HEK293 (cell line): Measurements from ENCODE around the gene PTPRN2.

Experiments used
- CTCF ChIA-PET: fragments of 350-600 bp; formaldehyde crosslinking; extraction: SDS; loops from one replicate; lab custom pipeline; 2021; ENCODE audit warnings: antibody characterized with exemption; lab: Yijun Ruan, JAX
- POLR2A ChIA-PET: fragments of 300-600 bp; formaldehyde crosslinking; extraction: SDS; loops from one replicate; lab custom pipeline; 2020; ENCODE audit warnings: antibody characterized with exemption, inconsistent platforms; lab: Yijun Ruan, JAX
- H3K27ac ChIP-seq: fragments of 200-500 bp; sonication (Bioruptor generic); 2 replicates; pipeline ENCODE4 v1.5.1; 2014; ENCODE audit warnings: low read depth, low read length, control low read depth, inconsistent platforms; ENCODE audit errors: extremely low read depth
- H3K36me3 ChIP-seq, 2 experiments: fragments of 200-500 bp in 1 of 2; sonication (Bioruptor generic) in 1 of 2; 1 replicate in 1 of 2; 2 replicates in 1 of 2; pipeline ENCODE4 v1.5.1; 2014 to 2017; ENCODE audit warnings: inconsistent platforms in 2 of 2, low read length in 2 of 2; ENCODE audit not compliant: control insufficient read depth in 2 of 2, insufficient read depth in 1 of 2
- H3K4me1 ChIP-seq: fragments of 200-500 bp; sonication (Bioruptor generic); 2 replicates; pipeline ENCODE4 v1.5.1; 2014; ENCODE audit warnings: mild to moderate bottlenecking, low read length, inconsistent platforms; ENCODE audit not compliant: control insufficient read depth, insufficient read depth
- H3K4me3 ChIP-seq: 2 replicates; pipeline ENCODE4 v1.5.1; 2011; ENCODE audit warnings: low read depth, mild to moderate bottlenecking, control low read depth, low read length, moderate library complexity
- H3K9me3 ChIP-seq: fragments of 200-500 bp; sonication (Bioruptor generic); 2 replicates; pipeline ENCODE4 v1.5.1; 2014; ENCODE audit warnings: low read depth, low read length, inconsistent platforms; ENCODE audit not compliant: control insufficient read depth, insufficient read depth
- CTCF ChIP-seq: fragments of 450-650 bp; formaldehyde crosslinking; IDR thresholded peaks from 2 replicates; pipeline ENCODE4 v1.5.1; 2016; ENCODE audit warnings: missing biosample characterization, missing genetic modification characterization
- KLF10 ChIP-seq: fragments of 450-650 bp; IDR thresholded peaks from 2 replicates; pipeline ENCODE4 v1.5.1; 2018; ENCODE audit warnings: missing biosample characterization, mild to moderate bottlenecking, missing genetic modification characterization
- KLF16 ChIP-seq: fragments of 450-650 bp; formaldehyde crosslinking; IDR thresholded peaks from 2 replicates; pipeline ENCODE4 v1.5.1; 2017; ENCODE audit warnings: missing biosample characterization, missing genetic modification characterization
- MZF1 ChIP-seq: fragments of 450-650 bp; formaldehyde crosslinking; IDR thresholded peaks from 2 replicates; pipeline ENCODE4 v1.5.1; 2017; ENCODE audit warnings: missing biosample characterization, missing genetic modification characterization, borderline replicate concordance
- SALL2 ChIP-seq: fragments of 450-650 bp; formaldehyde crosslinking; IDR thresholded peaks from 2 replicates; pipeline ENCODE4 v1.5.0; 2017; ENCODE audit warnings: missing biosample characterization, mild to moderate bottlenecking, missing genetic modification characterization, borderline replicate concordance
- SP7 ChIP-seq: fragments of 450-650 bp; formaldehyde crosslinking; IDR thresholded peaks from 2 replicates; pipeline ENCODE4 v1.5.1; 2016; ENCODE audit warnings: missing biosample characterization, missing genetic modification characterization
- ZNF10 ChIP-seq: fragments of 450-650 bp; formaldehyde crosslinking; IDR thresholded peaks from 2 replicates; pipeline ENCODE4 v1.5.1; 2017; ENCODE audit warnings: missing biosample characterization, missing genetic modification characterization
- ZNF132 ChIP-seq: fragments of 450-650 bp; formaldehyde crosslinking; IDR thresholded peaks from 2 replicates; pipeline ENCODE4 v1.5.1; 2017; ENCODE audit warnings: missing biosample characterization, missing genetic modification characterization, borderline replicate concordance
- ZNF473 ChIP-seq: fragments of 450-650 bp; formaldehyde crosslinking; IDR thresholded peaks from 2 replicates; pipeline ENCODE4 v1.5.1; 2017; ENCODE audit warnings: missing biosample characterization, missing genetic modification characterization
- ZNF521 ChIP-seq: fragments of 450-650 bp; formaldehyde crosslinking; IDR thresholded peaks from 2 replicates; pipeline ENCODE4 v1.5.1; 2017; ENCODE audit warnings: missing biosample characterization, mild to moderate bottlenecking, missing genetic modification characterization
- ZNF548 ChIP-seq: fragments of 450-650 bp; formaldehyde crosslinking; IDR thresholded peaks from 2 replicates; pipeline ENCODE4 v1.5.1; 2016; ENCODE audit warnings: missing biosample characterization, missing genetic modification characterization
- ZNF555 ChIP-seq: fragments of 450-650 bp; formaldehyde crosslinking; conservative IDR thresholded peaks from 2 replicates; pipeline ENCODE4 v1.5.1; 2017; ENCODE audit warnings: missing biosample characterization, mild to moderate bottlenecking, missing genetic modification characterization, inconsistent platforms
- ZNF561 ChIP-seq: fragments of 450-650 bp; IDR thresholded peaks from 2 replicates; pipeline ENCODE4 v1.5.1; 2018; ENCODE audit warnings: missing biosample characterization, missing genetic modification characterization, borderline replicate concordance
- ZNF571 ChIP-seq: fragments of 450-650 bp; formaldehyde crosslinking; IDR thresholded peaks from 2 replicates; pipeline ENCODE4 v1.5.0; 2017; ENCODE audit warnings: missing biosample characterization, missing genetic modification characterization
- ZNF585B ChIP-seq: fragments of 450-650 bp; formaldehyde crosslinking; IDR thresholded peaks from 2 replicates; pipeline ENCODE4 v1.5.1; 2016; ENCODE audit warnings: missing biosample characterization, missing genetic modification characterization
- ZNF629 ChIP-seq: fragments of 450-650 bp; formaldehyde crosslinking; IDR thresholded peaks from 2 replicates; pipeline ENCODE4 v1.5.1; 2017; ENCODE audit warnings: missing biosample characterization, missing genetic modification characterization
- ZNF639 ChIP-seq: fragments of 450-650 bp; formaldehyde crosslinking; IDR thresholded peaks from 2 replicates; pipeline ENCODE4 v1.5.1; 2016; ENCODE audit warnings: missing biosample characterization, missing genetic modification characterization
- ZNF768 ChIP-seq: fragments of 450-650 bp; formaldehyde crosslinking; IDR thresholded peaks from 2 replicates; pipeline ENCODE4 v1.5.1; 2018; ENCODE audit warnings: missing biosample characterization, mild to moderate bottlenecking, missing genetic modification characterization
- TF ChIP-seq, protein P1 (sequence below): fragments of 450-650 bp; formaldehyde crosslinking; IDR thresholded peaks from 2 replicates; pipeline ENCODE4 v1.5.1; 2016; ENCODE audit warnings: missing biosample characterization, missing genetic modification characterization
- TF ChIP-seq, protein P2 (sequence below): fragments of 450-650 bp; formaldehyde crosslinking; IDR thresholded peaks from 2 replicates; pipeline ENCODE4 v1.5.1; 2017; ENCODE audit warnings: missing biosample characterization, missing genetic modification characterization
- TF ChIP-seq, protein P3 (sequence below): fragments of 450-650 bp; formaldehyde crosslinking; IDR thresholded peaks from 2 replicates; pipeline ENCODE4 v1.5.1; 2016; ENCODE audit warnings: missing biosample characterization, missing genetic modification characterization
- TF ChIP-seq, protein P4 (sequence below): fragments of 450-650 bp; formaldehyde crosslinking; IDR thresholded peaks from 2 replicates; pipeline ENCODE4 v1.5.1; 2016; ENCODE audit warnings: missing biosample characterization, missing genetic modification characterization

PTPRN2 gene

GRCh38 chr7:157643525-157643970 is 944.1 kb downstream of the PTPRN2 start (continued):
- TF ChIP-seq, protein P1, sequence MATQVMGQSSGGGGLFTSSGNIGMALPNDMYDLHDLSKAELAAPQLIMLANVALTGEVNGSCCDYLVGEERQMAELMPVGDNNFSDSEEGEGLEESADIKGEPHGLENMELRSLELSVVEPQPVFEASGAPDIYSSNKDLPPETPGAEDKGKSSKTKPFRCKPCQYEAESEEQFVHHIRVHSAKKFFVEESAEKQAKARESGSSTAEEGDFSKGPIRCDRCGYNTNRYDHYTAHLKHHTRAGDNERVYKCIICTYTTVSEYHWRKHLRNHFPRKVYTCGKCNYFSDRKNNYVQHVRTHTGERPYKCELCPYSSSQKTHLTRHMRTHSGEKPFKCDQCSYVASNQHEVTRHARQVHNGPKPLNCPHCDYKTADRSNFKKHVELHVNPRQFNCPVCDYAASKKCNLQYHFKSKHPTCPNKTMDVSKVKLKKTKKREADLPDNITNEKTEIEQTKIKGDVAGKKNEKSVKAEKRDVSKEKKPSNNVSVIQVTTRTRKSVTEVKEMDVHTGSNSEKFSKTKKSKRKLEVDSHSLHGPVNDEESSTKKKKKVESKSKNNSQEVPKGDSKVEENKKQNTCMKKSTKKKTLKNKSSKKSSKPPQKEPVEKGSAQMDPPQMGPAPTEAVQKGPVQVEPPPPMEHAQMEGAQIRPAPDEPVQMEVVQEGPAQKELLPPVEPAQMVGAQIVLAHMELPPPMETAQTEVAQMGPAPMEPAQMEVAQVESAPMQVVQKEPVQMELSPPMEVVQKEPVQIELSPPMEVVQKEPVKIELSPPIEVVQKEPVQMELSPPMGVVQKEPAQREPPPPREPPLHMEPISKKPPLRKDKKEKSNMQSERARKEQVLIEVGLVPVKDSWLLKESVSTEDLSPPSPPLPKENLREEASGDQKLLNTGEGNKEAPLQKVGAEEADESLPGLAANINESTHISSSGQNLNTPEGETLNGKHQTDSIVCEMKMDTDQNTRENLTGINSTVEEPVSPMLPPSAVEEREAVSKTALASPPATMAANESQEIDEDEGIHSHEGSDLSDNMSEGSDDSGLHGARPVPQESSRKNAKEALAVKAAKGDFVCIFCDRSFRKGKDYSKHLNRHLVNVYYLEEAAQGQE (tag by site-specific recombination) = no peak
- no peak for TF ChIP-seq ZNF639 (tag by site-specific recombination)
- TF ChIP-seq, protein P2, sequence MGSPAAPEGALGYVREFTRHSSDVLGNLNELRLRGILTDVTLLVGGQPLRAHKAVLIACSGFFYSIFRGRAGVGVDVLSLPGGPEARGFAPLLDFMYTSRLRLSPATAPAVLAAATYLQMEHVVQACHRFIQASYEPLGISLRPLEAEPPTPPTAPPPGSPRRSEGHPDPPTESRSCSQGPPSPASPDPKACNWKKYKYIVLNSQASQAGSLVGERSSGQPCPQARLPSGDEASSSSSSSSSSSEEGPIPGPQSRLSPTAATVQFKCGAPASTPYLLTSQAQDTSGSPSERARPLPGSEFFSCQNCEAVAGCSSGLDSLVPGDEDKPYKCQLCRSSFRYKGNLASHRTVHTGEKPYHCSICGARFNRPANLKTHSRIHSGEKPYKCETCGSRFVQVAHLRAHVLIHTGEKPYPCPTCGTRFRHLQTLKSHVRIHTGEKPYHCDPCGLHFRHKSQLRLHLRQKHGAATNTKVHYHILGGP (tag by site-specific recombination) = no peak

- no peaks in the 10 kb centered on the region for H3K36me3 ChIP-seq
- H3K27ac ChIP-seq = no peak overlapping the region
- no peaks in the 10 kb centered on the region for H3K9me3 ChIP-seq
- CTCF ChIA-PET = interaction anchor here (0.5 kb wide), 1 partner anchor 86 kb away, joined by 3 read pairs; no protein-coding TSS in a partner anchor
- POLR2A ChIA-PET = no interaction called here
- no peaks in the 10 kb centered on the region for H3K4me1 ChIP-seq
- H3K4me3 ChIP-seq = no peak overlapping the region
- TF ChIP-seq ZNF629 (tag by site-specific recombination) (no peak), ZNF548 (no peak), CTCF (tag by site-specific recombination) (no peak), KLF10 (tag by site-specific recombination) (no peak), MZF1 (no peak), ZNF473 (tag by site-specific recombination) (no peak), ZNF521 (no peak), SALL2 (tag by site-specific recombination) (no peak), KLF16 (tag by site-specific recombination) (no peak), SP7 (tag by site-specific recombination) (no peak), ZNF768 (tag by site-specific recombination) (no peak), ZNF555 (tag by site-specific recombination) (no peak), ZNF571 (tag by site-specific recombination) (no peak), ZNF10 (tag by site-specific recombination) (no peak), ZNF561 (tag by site-specific recombination) (no peak), ZNF585B (tag by site-specific recombination) (no peak), ZNF132 (no peak)
- TF ChIP-seq, protein P3, sequence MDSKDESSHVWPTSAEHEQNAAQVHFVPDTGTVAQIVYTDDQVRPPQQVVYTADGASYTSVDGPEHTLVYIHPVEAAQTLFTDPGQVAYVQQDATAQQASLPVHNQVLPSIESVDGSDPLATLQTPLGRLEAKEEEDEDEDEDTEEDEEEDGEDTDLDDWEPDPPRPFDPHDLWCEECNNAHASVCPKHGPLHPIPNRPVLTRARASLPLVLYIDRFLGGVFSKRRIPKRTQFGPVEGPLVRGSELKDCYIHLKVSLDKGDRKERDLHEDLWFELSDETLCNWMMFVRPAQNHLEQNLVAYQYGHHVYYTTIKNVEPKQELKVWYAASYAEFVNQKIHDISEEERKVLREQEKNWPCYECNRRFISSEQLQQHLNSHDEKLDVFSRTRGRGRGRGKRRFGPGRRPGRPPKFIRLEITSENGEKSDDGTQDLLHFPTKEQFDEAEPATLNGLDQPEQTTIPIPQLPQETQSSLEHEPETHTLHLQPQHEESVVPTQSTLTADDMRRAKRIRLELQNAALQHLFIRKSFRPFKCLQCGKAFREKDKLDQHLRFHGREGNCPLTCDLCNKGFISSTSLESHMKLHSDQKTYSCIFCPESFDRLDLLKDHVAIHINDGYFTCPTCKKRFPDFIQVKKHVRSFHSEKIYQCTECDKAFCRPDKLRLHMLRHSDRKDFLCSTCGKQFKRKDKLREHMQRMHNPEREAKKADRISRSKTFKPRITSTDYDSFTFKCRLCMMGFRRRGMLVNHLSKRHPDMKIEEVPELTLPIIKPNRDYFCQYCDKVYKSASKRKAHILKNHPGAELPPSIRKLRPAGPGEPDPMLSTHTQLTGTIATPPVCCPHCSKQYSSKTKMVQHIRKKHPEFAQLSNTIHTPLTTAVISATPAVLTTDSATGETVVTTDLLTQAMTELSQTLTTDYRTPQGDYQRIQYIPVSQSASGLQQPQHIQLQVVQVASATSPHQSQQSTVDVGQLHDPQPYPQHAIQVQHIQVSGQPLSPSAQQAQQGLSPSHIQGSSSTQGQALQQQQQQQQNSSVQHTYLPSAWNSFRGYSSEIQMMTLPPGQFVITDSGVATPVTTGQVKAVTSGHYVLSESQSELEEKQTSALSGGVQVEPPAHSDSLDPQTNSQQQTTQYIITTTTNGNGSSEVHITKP (tag by site-specific recombination) = no peak
- TF ChIP-seq, protein P4, sequence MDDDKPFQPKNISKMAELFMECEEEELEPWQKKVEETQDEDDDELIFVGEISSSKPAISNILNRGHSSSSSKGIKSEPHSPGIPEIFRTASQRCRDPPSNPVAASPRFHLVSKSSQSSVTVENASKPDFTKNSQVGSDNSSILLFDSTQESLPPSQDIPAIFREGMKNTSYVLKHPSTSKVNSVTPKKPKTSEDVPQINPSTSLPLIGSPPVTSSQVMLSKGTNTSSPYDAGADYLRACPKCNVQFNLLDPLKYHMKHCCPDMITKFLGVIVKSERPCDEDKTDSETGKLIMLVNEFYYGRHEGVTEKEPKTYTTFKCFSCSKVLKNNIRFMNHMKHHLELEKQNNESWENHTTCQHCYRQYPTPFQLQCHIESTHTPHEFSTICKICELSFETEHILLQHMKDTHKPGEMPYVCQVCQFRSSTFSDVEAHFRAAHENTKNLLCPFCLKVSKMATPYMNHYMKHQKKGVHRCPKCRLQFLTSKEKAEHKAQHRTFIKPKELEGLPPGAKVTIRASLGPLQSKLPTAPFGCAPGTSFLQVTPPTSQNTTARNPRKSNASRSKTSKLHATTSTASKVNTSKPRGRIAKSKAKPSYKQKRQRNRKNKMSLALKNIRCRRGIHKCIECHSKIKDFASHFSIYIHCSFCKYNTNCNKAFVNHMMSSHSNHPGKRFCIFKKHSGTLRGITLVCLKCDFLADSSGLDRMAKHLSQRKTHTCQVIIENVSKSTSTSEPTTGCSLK (tag by site-specific recombination) = no peak
These were observed 945.8 kb downstream of the PTPRN2 start for GRCh38 chr7:157641866-157642265.
